Fibroblast of lung (primary cell): ENCODE data around the gene KCNIP4.

Source experiments
- EZH2 ChIP-seq: IDR thresholded peaks from 2 replicates; pipeline ENCODE4 v1.5.1; 2012; ENCODE audit warnings: low read length, control low read depth, mild to moderate bottlenecking; ENCODE audit errors: missing control alignments
- TF ChIP-seq, protein P1 (sequence below), 2 donors: IDR thresholded peaks in 1 of 2; conservative IDR thresholded peaks in 1 of 2; 1 replicate in 1 of 2; 2 replicates in 1 of 2; pipeline ENCODE4 v1.5.1; 2011 to 2012; ENCODE audit warnings: low read length in 2 of 2, control low read depth in 1 of 2, inconsistent platforms in 1 of 2, low read depth in 1 of 2, mild to moderate bottlenecking in 1 of 2

DNA sequence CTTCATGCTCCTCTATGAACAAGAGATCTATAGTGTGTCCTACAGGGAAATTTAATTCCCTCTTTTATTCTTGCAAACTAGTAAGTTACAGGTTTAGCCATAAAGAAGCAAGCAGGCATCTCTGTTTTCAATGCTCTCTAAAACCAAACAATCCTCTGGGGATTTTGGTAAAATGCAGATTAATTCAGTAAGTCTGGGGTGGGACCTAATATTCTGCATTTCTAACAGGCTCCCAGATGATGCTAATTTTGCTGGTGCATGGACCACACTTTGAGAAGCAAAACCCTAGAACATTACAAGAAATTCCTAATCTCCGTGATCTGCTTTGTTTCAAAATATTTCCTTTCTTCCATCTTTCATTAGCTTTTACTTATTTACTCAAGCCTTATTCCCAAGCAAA, 903.5 kb downstream of the KCNIP4 start:
- no peak for TF ChIP-seq EZH2
- TF ChIP-seq, protein P1, sequence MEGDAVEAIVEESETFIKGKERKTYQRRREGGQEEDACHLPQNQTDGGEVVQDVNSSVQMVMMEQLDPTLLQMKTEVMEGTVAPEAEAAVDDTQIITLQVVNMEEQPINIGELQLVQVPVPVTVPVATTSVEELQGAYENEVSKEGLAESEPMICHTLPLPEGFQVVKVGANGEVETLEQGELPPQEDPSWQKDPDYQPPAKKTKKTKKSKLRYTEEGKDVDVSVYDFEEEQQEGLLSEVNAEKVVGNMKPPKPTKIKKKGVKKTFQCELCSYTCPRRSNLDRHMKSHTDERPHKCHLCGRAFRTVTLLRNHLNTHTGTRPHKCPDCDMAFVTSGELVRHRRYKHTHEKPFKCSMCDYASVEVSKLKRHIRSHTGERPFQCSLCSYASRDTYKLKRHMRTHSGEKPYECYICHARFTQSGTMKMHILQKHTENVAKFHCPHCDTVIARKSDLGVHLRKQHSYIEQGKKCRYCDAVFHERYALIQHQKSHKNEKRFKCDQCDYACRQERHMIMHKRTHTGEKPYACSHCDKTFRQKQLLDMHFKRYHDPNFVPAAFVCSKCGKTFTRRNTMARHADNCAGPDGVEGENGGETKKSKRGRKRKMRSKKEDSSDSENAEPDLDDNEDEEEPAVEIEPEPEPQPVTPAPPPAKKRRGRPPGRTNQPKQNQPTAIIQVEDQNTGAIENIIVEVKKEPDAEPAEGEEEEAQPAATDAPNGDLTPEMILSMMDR (conservative IDR thresholded peaks at IDR 0.05 in 1 of 2, IDR thresholded peaks at IDR 0.05 in 1 of 2; ENCODE audit: low read depth in 1 of 2, low read length in 2 of 2), result no peak
